ENCODE measurements around the gene YAP1. TPM values are rescaled to one million over a fixed set of nuclear protein-coding genes. Genes with fewer than 3 reads are reported as not detected.
"Not testable (repeated sequence)": the region's sequence is repeated elsewhere in the genome, so short reads cannot be mapped to it uniquely, and the experiment has no call there.

YAP1 gene
- polyA plus RNA-seq, 2 of the 4 experiments (the other 2 are of a cell fraction) = 40.4 to 48.0 TPM

GRCh38 chr11:102260241-102260640 lies 150.0 kb downstream of the YAP1 start:
- ChIA-PET CTCF (interaction anchor here (1.8 kb wide), 1 partner anchor 8 kb away, joined by 8 read pairs; no protein-coding TSS in a partner anchor), POLR2A (no interaction called here)
- no peak overlapping the region for H3K27ac ChIP-seq
- DNase-seq (ENCODE audit: low read depth in 1 of 2, low spot score in 1 of 2) (no peak), FAIRE-seq (no peak), ATAC-seq (no peak)
- H3K4me3 ChIP-seq = no peak overlapping the region
- no peak for TF ChIP-seq EP300 (IDR thresholded peaks at IDR 0.05)
- 90% methylated on average over 2 of the region's 2 CpGs for WGBS (ENCODE audit: missing lambda C conversion rate)
- H3K4me1 ChIP-seq = no peaks in the 10 kb centered on the region
- no peak overlapping the region for H3K4me2 ChIP-seq
- H3K9me3 ChIP-seq = no peaks in the 10 kb centered on the region

GRCh38 chr11:102263379-102264003 lies 153.2 kb downstream of the YAP1 start:
- TF ChIP-seq CEBPB (IDR thresholded peaks at IDR 0.05) = no peak
- TF ChIP-seq ZNF302 (CRISPR knock-in tag; IDR thresholded peaks at IDR 0.05) = no peak
- no peak for TF ChIP-seq TP53 (CRISPR knock-in tag; IDR thresholded peaks at IDR 0.05)
- TF ChIP-seq JUNB (IDR thresholded peaks at IDR 0.05) = no peak
- TF ChIP-seq FOXS1 (CRISPR knock-in tag; IDR thresholded peaks at IDR 0.05) = no peak
- TF ChIP-seq FOSB (CRISPR knock-in tag; IDR thresholded peaks at IDR 0.05) = no peak
- no peak for TF ChIP-seq PHF8 (IDR thresholded peaks at IDR 0.05; ENCODE audit: borderline replicate concordance, low read depth)
- TF ChIP-seq GATA3 (IDR thresholded peaks at IDR 0.05; ENCODE audit: borderline replicate concordance) = no peak
- no peak for TF ChIP-seq NPAS2 (CRISPR knock-in tag; IDR thresholded peaks at IDR 0.05; ENCODE audit: borderline replicate concordance)
- TF ChIP-seq MAFK (IDR thresholded peaks at IDR 0.05; ENCODE audit: partially characterized antibody) = no peak
- no peak for TF ChIP-seq BCL3 (IDR thresholded peaks at IDR 0.05)
- no peak for TF ChIP-seq REST (IDR thresholded peaks at IDR 0.05)
- no peak for TF ChIP-seq NFE2L2 (conservative IDR thresholded peaks at IDR 0.05; ENCODE audit: low read length)
- TF ChIP-seq FOSL2 (IDR thresholded peaks at IDR 0.05) = no peak
- no peak for TF ChIP-seq FOSL2 (CRISPR knock-in tag; IDR thresholded peaks at IDR 0.05)
- no peak for TF ChIP-seq ZFP36 (IDR thresholded peaks at IDR 0.05; ENCODE audit: borderline replicate concordance, partially characterized antibody)
- WGBS (ENCODE audit: missing lambda C conversion rate) = 90% methylated on average over 3 of the region's 3 CpGs
- no peak for FAIRE-seq
- no peak overlapping the region for H3K4me3 ChIP-seq
- H3K4me1 ChIP-seq = peaks cover 9% of the 10 kb centered on the region; the same call in 2 of the 3 replicates
- DNase-seq (ENCODE audit: low read depth in 1 of 2, low spot score in 1 of 2) = no peak
- no peak overlapping the region for H3K27ac ChIP-seq
- ChIA-PET CTCF (interaction anchor here (0.7 kb wide), 1 partner anchor 16 kb away, joined by 3 read pairs; no protein-coding TSS in a partner anchor), POLR2A (no interaction called here)
- ATAC-seq = no peak
- H3K9me3 ChIP-seq = no peaks in the 10 kb centered on the region
- no peak overlapping the region for H3K4me2 ChIP-seq

- DNase-seq (ENCODE audit: low read depth in 1 of 2, low spot score in 1 of 2); H3K27ac ChIP-seq; ATAC-seq; H3K9me3 ChIP-seq; FAIRE-seq; H3K4me2 ChIP-seq; CTCF ChIA-PET; POLR2A ChIA-PET; H3K4me3 ChIP-seq: not testable (repeated sequence)
- H3K4me1 ChIP-seq = peaks cover 16% of the 10 kb centered on the region; the same call in 2 of the 3 replicates
- WGBS (ENCODE audit: missing lambda C conversion rate) = 88% methylated on average over 5 of the region's 5 CpGs
- TF ChIP-seq MAFK (IDR thresholded peaks at IDR 0.05; ENCODE audit: partially characterized antibody) = peak; percentile 46
Measured at GRCh38 chr11:102264704-102265103, 154.5 kb downstream of the YAP1 start.
